Subcutaneous preadipocyte (primary cell): ENCODE data around the gene IL1RL1. TPM values are rescaled to one million over a fixed set of nuclear protein-coding genes. Genes with fewer than 3 reads are reported as not detected.

ENCODE experiments used
- total RNA-seq: library from RNA; depleted of rRNA; stranded (reverse); fragments of >200 nt; gene quantifications from 2 replicates; pipeline ENCODE4 v1.2.3, GENCODE V29; 2012

The IL1RL1 gene
- total RNA-seq, result under 0.01 and 0.39 TPM in 2 replicates

DNA sequence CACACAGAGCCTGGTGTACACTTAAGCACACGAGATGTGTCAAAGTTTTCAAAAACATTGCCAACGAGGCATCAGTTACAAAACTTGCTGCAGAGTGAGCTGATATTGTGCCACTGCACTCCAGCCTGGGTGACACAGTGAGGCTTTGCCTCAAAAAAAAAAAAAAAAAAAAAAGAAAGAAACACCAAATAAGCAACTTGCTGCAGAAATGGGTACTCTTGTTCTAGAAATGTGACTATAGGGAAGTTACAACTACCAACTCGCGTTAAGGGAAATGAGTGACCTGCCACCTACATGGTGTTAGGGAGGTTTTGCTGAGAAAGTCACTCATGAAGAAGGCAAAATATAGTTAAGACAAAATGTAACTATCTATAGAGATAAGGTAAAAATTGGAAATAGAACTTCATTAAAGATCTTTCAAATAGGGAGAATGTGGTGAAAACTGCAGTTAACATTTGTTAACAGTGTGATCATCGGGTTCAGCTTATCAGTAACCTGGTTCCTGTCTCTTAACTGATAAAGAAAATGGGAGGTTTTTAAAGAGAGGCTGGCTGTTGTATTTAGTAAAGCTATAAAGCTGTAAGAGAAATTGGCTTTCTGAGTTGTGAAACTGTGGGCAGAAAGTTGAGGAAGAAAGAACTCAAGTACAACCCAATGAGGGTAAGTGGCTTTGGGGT lies at the start of gene IL1RL1:
TSS of gene IL1RL1 (plus strand) at position 600 of the 677 bp plus-strand sequence. CDS start 26,702 bp downstream, outside the sequence.

DNA sequence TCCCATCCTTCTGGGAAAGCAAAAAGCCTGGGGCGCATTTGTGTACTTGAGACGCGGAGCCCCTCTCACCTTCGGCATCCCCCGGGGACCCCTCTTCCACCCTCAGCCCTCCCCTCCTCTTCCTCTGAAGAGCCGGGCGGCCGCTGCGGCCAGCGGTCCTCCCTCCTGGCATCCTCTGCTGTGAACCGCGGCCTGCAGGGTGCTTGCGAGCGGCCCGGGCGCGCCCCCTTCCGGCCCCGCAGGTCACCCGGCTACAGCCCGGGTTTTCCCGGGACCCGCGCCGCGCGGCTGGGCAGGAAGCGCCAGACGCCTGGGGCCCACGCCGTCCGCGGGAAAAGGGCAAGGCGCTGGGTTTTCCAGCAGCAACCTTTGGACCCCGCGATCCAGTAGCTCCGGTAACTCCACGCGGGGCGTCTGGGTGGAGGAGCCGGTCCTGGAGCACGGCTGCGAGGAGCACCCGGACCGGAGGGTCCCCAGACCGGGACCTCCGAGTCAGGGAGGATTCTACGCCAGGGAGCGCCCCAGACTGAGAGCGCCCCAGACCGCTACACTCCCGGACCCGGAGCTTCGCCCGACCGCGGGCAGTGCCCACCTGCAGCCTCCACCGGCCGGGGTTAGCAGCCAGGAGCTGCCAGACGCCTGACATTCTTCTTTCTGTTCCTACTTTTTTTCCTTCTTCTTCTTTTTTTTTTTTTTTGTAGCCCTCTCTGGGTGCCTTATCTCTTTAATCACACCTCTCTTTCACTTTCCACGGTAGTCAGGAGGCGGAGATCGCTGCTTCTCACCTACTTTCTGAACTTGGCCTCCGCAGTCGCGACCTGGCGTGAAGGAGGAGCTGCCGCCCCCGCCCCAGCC lies 44.4 kb downstream of the IL1RL1 start, which contains the start of gene IL18R1:
TSS of gene IL18R1 (plus strand) at position 271 of the 855 bp plus-strand sequence. CDS start 6,865 bp downstream, outside the sequence.

Other genes with a start within 250 kb of the IL1RL1 start
- 61.8 and 112 TPM in 2 replicates for gene IL1R1, start 168.8 kb upstream of the IL1RL1 start, total RNA-seq
- gene IL1RL2, start 124.5 kb upstream of the IL1RL1 start, total RNA-seq, result 2.0 and 2.2 TPM in 2 replicates
- 0.73 and 2.2 TPM in 2 replicates for gene IL18R1, start 44.2 kb downstream of the IL1RL1 start, total RNA-seq
- gene IL18RAP, start 111.6 kb downstream of the IL1RL1 start, total RNA-seq, result not detected in 2 replicates
- not detected in 2 replicates for gene SLC9A4, start 161.7 kb downstream of the IL1RL1 start, total RNA-seq